ENCODE results near the gene MFN1. TPM values are rescaled to one million over a fixed set of nuclear protein-coding genes. Genes with fewer than 3 reads are reported as not detected.

Gene MFN1
- total and polyA plus RNA-seq, 2 of the 13 experiments (the other 11 are each of a cell fraction or from before 2014, with no cell fraction given) = 25.2 to 37.5 TPM

DNA sequence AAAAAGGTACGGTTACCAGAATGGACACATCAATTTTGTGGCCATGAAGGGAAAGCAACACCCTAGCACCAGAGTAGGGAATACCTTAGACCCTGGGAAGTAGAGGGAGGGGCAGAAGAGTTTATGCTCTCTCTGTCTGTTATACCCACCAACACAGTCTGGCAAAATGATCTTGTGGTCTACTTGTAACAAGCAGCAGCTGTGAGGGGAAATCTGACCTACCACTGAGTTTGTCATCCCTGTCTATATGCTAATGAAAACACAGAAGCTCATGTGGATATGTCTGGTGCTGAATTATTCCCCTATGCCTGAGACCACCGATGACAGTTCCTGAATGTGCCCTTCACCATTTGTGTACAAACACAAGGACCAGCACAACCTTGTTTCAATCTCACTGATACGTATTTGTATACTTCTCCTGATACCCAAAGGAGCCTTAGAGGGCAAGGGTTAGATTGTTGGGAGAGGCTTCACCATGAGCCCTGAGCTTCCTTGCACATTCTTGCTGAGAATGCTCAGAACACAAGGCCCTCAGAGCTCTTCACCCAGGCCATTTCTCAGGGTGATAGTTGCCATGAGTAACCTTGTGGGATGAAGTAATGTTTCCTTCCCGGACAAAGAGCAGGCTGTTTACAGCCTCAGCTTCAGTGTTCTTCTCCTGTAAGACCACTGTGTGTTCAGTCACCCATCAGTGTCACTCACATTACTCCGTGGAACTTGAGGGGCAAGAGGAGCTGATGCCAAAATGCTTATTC, 49.4 kb upstream of the MFN1 start (continued):
- TF ChIP-seq, protein P1, sequence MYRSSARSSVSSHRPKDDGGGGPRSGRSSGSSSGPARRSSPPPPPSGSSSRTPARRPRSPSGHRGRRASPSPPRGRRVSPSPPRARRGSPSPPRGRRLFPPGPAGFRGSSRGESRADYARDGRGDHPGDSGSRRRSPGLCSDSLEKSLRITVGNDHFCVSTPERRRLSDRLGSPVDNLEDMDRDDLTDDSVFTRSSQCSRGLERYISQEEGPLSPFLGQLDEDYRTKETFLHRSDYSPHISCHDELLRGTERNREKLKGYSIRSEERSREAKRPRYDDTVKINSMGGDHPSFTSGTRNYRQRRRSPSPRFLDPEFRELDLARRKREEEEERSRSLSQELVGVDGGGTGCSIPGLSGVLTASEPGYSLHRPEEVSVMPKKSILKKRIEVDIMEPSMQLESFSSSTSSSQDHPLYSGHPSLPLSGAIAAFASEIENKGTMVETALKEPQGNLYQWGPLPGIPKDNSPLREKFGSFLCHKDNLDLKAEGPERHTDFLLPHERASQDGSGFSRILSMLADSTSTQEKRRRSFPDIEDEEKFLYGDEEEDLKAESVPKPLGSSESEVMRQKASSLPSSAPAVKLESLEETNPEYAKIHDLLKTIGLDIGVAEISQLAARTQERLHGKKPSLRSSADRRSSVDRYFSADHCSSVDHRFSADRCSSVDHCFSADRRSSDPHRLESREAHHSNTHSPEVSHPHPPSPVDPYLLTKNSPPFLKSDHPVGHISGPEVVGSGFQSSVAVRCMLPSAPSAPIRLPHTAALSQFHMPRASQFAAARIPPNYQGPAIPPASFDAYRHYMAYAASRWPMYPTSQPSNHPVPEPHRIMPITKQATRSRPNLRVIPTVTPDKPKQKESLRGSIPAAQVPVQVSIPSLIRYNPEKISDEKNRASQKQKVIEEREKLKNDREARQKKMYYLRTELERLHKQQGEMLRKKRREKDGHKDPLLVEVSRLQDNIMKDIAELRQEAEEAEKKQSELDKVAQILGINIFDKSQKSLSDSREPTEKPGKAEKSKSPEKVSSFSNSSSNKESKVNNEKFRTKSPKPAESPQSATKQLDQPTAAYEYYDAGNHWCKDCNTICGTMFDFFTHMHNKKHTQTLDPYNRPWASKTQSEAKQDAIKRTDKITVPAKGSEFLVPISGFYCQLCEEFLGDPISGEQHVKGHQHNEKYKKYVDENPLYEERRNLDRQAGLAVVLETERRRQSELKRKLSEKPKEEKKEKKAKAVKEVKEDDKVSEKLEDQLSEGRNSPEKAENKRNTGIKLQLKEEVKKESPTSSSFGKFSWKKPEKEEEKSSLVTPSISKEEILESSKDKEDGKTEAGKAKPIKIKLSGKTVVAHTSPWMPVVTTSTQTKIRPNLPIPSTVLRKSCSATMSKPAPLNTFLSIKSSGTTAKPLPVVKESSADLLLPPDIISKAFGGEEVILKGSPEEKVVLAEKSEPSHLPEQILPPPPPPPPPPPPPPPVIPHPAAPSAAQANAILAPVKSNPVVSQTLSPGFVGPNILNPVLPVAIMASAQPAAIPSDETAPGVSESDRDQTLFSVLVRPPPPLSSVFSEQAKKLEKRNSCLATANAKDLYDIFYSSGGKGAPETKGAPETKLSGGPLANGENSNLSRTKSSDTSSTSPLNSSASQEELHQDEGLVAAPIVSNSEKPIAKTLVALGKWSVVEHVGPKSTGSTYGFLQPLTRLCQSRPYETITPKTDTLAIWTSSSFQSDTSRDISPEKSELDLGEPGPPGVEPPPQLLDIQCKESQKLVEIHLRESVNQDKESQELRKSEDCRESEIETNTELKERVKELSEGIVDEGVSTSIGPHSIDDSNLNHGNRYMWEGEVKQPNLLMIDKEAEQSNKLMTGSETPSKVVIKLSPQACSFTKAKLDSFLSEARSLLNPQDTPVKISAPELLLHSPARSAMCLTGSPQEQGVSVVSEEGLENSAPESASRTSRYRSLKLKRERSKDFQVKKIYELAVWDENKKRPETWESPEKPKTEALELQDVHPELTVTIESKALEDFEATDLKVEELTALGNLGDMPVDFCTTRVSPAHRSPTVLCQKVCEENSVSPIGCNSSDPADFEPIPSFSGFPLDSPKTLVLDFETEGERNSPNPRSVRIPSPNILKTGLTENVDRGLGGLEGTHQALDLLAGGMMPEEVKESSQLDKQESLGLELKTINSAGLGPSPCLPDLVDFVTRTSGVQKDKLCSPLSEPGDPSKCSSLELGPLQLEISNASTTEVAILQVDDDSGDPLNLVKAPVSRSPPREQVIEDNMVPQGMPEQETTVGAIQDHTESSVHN (CRISPR knock-in tag; IDR thresholded peaks at IDR 0.05) = no peak
- no peak for TF ChIP-seq ZNF44 (CRISPR knock-in tag; IDR thresholded peaks at IDR 0.05)
- TF ChIP-seq, protein P2, sequence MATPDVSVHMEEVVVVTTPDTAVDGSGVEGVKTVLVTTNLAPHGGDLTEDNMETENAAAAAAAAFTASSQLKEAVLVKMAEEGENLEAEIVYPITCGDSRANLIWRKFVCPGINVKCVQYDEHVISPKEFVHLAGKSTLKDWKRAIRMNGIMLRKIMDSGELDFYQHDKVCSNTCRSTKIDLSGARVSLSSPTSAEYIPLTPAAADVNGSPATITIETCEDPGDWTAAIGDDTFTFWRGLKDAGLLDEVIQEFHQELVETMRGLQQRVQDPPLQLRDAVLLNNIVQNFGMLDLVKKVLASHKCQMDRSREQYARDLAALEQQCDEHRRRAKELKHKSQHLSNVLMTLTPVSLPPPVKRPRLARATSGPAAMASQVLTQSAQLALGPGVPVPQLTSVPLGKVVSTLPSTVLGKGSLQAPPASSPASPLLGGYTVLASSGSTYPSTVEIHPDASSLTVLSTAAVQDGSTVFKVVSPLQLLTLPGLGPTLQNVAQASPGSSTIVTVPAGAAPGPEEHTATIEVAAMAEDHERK (CRISPR knock-in tag; IDR thresholded peaks at IDR 0.05; ENCODE audit: low read depth) = no peak
- no peak for TF ChIP-seq HNF4G (IDR thresholded peaks at IDR 0.05; ENCODE audit: borderline replicate concordance, low read depth, low read length)
- no peak for TF ChIP-seq HNF4G (CRISPR knock-in tag; IDR thresholded peaks at IDR 0.05; ENCODE audit: borderline replicate concordance, low read depth)
- TF ChIP-seq, protein P3, sequence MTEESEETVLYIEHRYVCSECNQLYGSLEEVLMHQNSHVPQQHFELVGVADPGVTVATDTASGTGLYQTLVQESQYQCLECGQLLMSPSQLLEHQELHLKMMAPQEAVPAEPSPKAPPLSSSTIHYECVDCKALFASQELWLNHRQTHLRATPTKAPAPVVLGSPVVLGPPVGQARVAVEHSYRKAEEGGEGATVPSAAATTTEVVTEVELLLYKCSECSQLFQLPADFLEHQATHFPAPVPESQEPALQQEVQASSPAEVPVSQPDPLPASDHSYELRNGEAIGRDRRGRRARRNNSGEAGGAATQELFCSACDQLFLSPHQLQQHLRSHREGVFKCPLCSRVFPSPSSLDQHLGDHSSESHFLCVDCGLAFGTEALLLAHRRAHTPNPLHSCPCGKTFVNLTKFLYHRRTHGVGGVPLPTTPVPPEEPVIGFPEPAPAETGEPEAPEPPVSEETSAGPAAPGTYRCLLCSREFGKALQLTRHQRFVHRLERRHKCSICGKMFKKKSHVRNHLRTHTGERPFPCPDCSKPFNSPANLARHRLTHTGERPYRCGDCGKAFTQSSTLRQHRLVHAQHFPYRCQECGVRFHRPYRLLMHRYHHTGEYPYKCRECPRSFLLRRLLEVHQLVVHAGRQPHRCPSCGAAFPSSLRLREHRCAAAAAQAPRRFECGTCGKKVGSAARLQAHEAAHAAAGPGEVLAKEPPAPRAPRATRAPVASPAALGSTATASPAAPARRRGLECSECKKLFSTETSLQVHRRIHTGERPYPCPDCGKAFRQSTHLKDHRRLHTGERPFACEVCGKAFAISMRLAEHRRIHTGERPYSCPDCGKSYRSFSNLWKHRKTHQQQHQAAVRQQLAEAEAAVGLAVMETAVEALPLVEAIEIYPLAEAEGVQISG (CRISPR knock-in tag; IDR thresholded peaks at IDR 0.05) = no peak
- no peak for TF ChIP-seq GATA4 (IDR thresholded peaks at IDR 0.05; ENCODE audit: borderline replicate concordance, low read depth)
- TF ChIP-seq, protein P4, sequence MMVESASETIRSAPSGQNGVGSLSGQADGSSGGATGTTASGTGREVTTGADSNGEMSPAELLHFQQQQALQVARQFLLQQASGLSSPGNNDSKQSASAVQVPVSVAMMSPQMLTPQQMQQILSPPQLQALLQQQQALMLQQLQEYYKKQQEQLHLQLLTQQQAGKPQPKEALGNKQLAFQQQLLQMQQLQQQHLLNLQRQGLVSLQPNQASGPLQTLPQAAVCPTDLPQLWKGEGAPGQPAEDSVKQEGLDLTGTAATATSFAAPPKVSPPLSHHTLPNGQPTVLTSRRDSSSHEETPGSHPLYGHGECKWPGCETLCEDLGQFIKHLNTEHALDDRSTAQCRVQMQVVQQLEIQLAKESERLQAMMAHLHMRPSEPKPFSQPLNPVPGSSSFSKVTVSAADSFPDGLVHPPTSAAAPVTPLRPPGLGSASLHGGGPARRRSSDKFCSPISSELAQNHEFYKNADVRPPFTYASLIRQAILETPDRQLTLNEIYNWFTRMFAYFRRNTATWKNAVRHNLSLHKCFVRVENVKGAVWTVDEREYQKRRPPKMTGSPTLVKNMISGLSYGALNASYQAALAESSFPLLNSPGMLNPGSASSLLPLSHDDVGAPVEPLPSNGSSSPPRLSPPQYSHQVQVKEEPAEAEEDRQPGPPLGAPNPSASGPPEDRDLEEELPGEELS (CRISPR knock-in tag; IDR thresholded peaks at IDR 0.05) = no peak
- TF ChIP-seq, protein P5, sequence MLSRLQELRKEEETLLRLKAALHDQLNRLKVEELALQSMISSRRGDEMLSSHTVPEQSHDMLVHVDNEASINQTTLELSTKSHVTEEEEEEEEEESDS (CRISPR knock-in tag; IDR thresholded peaks at IDR 0.05; ENCODE audit: borderline replicate concordance) = no peak
- TF ChIP-seq MZF1 (CRISPR knock-in tag; IDR thresholded peaks at IDR 0.05; ENCODE audit: borderline replicate concordance) = no peak
- TF ChIP-seq ZNF619 (CRISPR knock-in tag; IDR thresholded peaks at IDR 0.05) = no peak
- no peak for TF ChIP-seq ZNF550 (CRISPR knock-in tag; IDR thresholded peaks at IDR 0.05; ENCODE audit: borderline replicate concordance)
- no peak for TF ChIP-seq ZNF652 (CRISPR knock-in tag; IDR thresholded peaks at IDR 0.05; ENCODE audit: borderline replicate concordance, low read depth)
